Spleen (tissue), 11 donors: ENCODE measurements around the gene GUCA2A. TPM values are rescaled to one million over a fixed set of nuclear protein-coding genes. Genes with fewer than 3 reads are reported as not detected.
"Not testable (repeated sequence)": the region's sequence is repeated elsewhere in the genome, so short reads cannot be mapped to it uniquely, and the experiment has no call there.

Experiments used
- DNase-seq: peaks from one replicate; pipeline ENCODE4 v3.0.0-alpha.2; 2020
- H3K27ac ChIP-seq, 8 donors: fragments of 200-600 bp; sonication (generic) in 7 of 8; 1 replicate in 4 of 8; 2 replicates in 4 of 8; pipeline versions ENCODE4 v1.5.0 to v1.8.0; 2016 to 2021; ENCODE audit warnings: inconsistent platforms in 4 of 8, mild to moderate bottlenecking in 4 of 8, moderate library complexity in 1 of 8
- H3K27me3 ChIP-seq, 7 donors: fragments of 200-600 bp; sonication (generic) in 6 of 7; replicated peaks in 1 of 7; 1 replicate in 4 of 7; 2 replicates in 3 of 7; pipeline versions ENCODE4 v1.5.0 to v1.8.0; 2016 to 2021; ENCODE audit warnings: inconsistent platforms in 3 of 7, mild to moderate bottlenecking in 1 of 7
- H3K36me3 ChIP-seq, 6 donors: fragments of 200-600 bp; sonication (generic) in 5 of 6; 1 replicate in 4 of 6; 2 replicates in 2 of 6; pipeline versions ENCODE4 v1.5.0 to v1.8.0; 2016 to 2021; ENCODE audit warnings: inconsistent platforms in 2 of 6
- H3K4me1 ChIP-seq, 6 donors: fragments of 200-600 bp; sonication (generic) in 5 of 6; 1 replicate in 3 of 6; 2 replicates in 3 of 6; pipeline versions ENCODE4 v1.5.0 to v1.8.0; 2016 to 2021; ENCODE audit warnings: inconsistent platforms in 3 of 6
- H3K4me3 ChIP-seq, 8 donors: fragments of 200-600 bp; sonication (generic) in 7 of 8; 1 replicate in 4 of 8; 2 replicates in 4 of 8; pipeline versions ENCODE4 v1.5.0 to v1.8.0; 2016 to 2021; ENCODE audit warnings: inconsistent platforms in 4 of 8, mild to moderate bottlenecking in 4 of 8, moderate library complexity in 2 of 8
- H3K9me3 ChIP-seq, 8 donors: fragments of 200-600 bp; sonication (generic) in 7 of 8; 1 replicate in 4 of 8; 2 replicates in 4 of 8; pipeline versions ENCODE4 v1.5.0 to v1.8.0; 2016 to 2021; ENCODE audit warnings: inconsistent platforms in 4 of 8
- POLR2A ChIP-seq, 3 donors: fragments of 450-650 bp; IDR thresholded peaks; one replicate each; pipeline ENCODE4 v1.5.1; 2017; ENCODE audit warnings: antibody characterized with exemption in 3 of 3, mild to moderate bottlenecking in 1 of 3
- POLR2AphosphoS5 ChIP-seq, 3 donors: sonication (generic); formaldehyde crosslinking; IDR thresholded peaks; one replicate each; pipeline ENCODE4 v1.5.1; 2017; ENCODE audit warnings: antibody characterized with exemption in 3 of 3
- WGBS, 5 donors: extraction: QIAGEN DNeasy Blood & Tissue Kit in 3 of 5; methylation state at CpG; one replicate each; pipeline versions ENCODE4 v1.1.5 to v1.1.7; 2013 to 2018; 5-methylcytosine and 5-hydroxymethylcytosine counted together
- intact Hi-C: fragments of 100-400 bp; cut with DNase I; formaldehyde crosslinking; loops from one replicate; pipeline ENCODE4 v1.15.0; 2023; ENCODE audit warnings: low total_unique reads
- polyA plus RNA-seq, 3 donors: library from polyadenylated mRNA; stranded (reverse); fragments of 200-250 nt; gene quantifications; one replicate each; pipeline ENCODE4 v1.2.1, GENCODE V29; 2013
- total RNA-seq, 7 donors: library from RNA; depleted of rRNA in 3 of 7; stranded (reverse); fragments of >200 nt in 3 of 7; fragmentation: NEBNext Ultra II Directional in 4 of 7; extraction: Animal tissue kit (Norgen Biotek cat#: 25700) in 4 of 7; gene quantifications; one replicate each; pipeline versions ENCODE4 v1.1.0 to v1.2.1, GENCODE V29; 2016 to 2021
- TF ChIP-seq, protein P1 (sequence below), 11 experiments: fragments of 200-600 bp in 7 of 11; fragments of 450-650 bp in 4 of 11; sonication (generic) in 4 of 11; IDR thresholded peaks in 8 of 11; conservative IDR thresholded peaks in 3 of 11; 1 replicate in 7 of 11; 2 replicates in 4 of 11; pipeline versions ENCODE4 v1.4.0 to v1.8.0; 2016 to 2021; ENCODE audit warnings: antibody characterized with exemption in 11 of 11, inconsistent platforms in 4 of 11, mild to moderate bottlenecking in 1 of 11
- donor health status: healthy with polysubstance abuse.
- donor health status: DM: no; HTN: no; CAD: no; lungs with moderate emphysema.
- donor health status: DM: no; HTN: no; CAD: no.
- donor health status: Bipolar disorder and iron deficiency.
- donor health status: healthy.
- donor health status: DM: no; HTN: no; CAD: no.
- donor health status: DM: yes; HTN: yes; CAD: no.

Gene GUCA2A
- total and polyA plus RNA-seq, 10 donors = not detected

DNA sequence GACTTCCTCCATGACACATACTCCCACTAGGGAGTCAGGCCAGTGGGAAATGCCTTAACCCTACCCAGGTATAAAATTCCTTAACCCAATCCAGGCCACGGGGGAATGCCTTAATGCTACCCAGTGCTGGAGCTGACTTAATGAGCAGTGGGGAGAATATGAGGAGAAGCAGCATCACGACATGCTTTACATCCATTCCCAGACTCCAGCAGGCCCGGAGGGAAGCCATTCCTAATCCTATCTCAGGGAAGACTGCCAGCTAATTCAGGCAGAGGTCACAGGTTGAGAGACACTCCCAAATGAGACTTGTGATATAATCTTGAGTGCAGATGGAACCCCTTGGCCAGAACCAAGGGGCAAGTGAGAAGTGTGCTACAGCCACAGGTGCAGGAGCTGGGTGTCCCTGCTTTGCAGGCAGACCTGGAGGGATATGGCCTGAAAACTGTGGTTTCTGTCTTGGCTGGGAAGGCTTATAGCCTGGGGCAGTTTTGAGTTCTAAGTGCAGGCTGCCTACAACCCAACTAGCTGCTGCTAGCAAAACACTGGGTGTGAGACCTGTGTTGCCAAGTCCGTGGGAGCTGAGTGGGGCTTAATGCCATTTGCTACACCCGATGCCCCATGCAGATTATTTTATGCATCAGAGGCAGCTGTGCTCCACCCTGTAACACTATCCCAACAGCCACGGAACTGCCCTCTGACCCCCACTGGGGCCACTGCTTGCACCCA, 45.1 kb upstream of the GUCA2A start:
- Histone ChIP-seq H3K27me3 (no peaks in the 10 kb centered on the region), H3K36me3 (peaks cover 0 to 54% (median 3%) of the 10 kb centered on the region in 6 donors)
- 85 to 97% (median 92%) methylated on average over 6 of the region's 6 CpGs for WGBS, 5 donors

DNA sequence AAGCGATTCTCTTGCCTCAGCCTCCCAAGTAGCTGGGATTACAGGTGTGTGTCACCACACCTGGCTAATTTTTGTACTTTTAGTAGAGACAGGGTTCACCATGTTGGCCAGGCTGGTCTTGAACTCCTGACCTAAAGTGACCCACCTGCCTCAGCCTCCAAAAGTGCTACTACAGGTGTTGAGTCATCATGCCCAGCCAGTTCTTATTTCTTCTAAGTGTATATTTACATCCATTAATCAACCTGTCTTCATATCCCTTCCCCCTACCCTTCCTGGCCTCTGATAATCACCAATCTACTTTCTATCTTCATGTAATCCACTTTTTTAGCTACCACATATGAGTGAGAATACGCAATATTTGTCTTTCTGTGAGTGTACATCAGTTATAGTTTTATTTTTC, 42.4 kb upstream of the GUCA2A start:
- Histone ChIP-seq H3K36me3 (peaks cover 0 to 67% (median 11%) of the 10 kb centered on the region in 6 donors), H3K4me1 (peaks cover 0 to 22% (median 0%) of the 10 kb centered on the region in 6 donors), H3K9me3 (peaks cover 0 to 21% (median 16%) of the 10 kb centered on the region in 8 donors)
- H3K4me3 ChIP-seq, DNase-seq, H3K27ac ChIP-seq, H3K27me3 ChIP-seq, intact Hi-C loops: not testable (repeated sequence)
- 96 to 100% (median 99%) methylated on average over 2 of the region's 2 CpGs for WGBS, 5 donors

More for the DNA sequence above, 45.1 kb upstream of the GUCA2A start:
- no peak for DNase-seq
- no peak for TF ChIP-seq POLR2A (IDR thresholded peaks at IDR 0.05)
- TF ChIP-seq, protein P1, sequence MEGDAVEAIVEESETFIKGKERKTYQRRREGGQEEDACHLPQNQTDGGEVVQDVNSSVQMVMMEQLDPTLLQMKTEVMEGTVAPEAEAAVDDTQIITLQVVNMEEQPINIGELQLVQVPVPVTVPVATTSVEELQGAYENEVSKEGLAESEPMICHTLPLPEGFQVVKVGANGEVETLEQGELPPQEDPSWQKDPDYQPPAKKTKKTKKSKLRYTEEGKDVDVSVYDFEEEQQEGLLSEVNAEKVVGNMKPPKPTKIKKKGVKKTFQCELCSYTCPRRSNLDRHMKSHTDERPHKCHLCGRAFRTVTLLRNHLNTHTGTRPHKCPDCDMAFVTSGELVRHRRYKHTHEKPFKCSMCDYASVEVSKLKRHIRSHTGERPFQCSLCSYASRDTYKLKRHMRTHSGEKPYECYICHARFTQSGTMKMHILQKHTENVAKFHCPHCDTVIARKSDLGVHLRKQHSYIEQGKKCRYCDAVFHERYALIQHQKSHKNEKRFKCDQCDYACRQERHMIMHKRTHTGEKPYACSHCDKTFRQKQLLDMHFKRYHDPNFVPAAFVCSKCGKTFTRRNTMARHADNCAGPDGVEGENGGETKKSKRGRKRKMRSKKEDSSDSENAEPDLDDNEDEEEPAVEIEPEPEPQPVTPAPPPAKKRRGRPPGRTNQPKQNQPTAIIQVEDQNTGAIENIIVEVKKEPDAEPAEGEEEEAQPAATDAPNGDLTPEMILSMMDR (IDR thresholded peaks at IDR 0.05 in 8 of 11, conservative IDR thresholded peaks at IDR 0.05 in 3 of 11) = no peak
- H3K9me3 ChIP-seq = peaks cover 0 to 31% (median 21%) of the 10 kb centered on the region in 8 donors
- H3K4me1 ChIP-seq = peaks cover 0 to 25% (median 0%) of the 10 kb centered on the region in 6 donors
- no peak overlapping the region for H3K27ac ChIP-seq
- H3K4me3 ChIP-seq = no peak overlapping the region
- intact Hi-C loops = no loop called here

DNA sequence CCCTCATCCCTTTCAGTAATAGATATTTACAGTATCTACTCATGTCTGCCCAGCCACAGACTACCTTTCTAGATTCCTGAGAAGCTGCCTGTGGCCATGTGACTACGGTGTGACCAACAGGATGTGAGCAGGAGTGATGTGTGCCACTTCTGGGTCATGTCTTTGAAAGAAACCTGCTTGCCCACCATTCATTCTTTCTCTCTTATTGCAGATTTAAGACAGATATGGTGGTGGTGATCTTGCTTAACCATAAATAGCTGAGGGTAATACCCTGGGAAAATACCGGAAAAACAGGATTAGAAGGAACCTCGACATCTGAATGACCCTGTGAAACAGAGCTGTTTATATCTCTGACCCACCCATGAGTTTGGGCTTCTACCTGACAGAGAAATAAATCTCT, 41.6 kb upstream of the GUCA2A start:
- Histone ChIP-seq H3K36me3 (peaks cover 0 to 66% (median 11%) of the 10 kb centered on the region in 6 donors), H3K9me3 (peaks cover 0 to 25% (median 21%) of the 10 kb centered on the region in 8 donors), H3K4me1 (peaks cover 0 to 17% (median 0%) of the 10 kb centered on the region in 6 donors), H3K4me3 (no peak overlapping the region), H3K27ac (no peak overlapping the region), H3K27me3 (no peaks in the 10 kb centered on the region)
- intact Hi-C loops = no loop called here
- whole genome bisulfite sequencing, 5 donors = 87 to 93% (median 89%) methylated on average over 3 of the region's 3 CpGs
- DNase-seq = no peak
- no peak for TF ChIP-seq POLR2A (IDR thresholded peaks at IDR 0.05)
- TF ChIP-seq POLR2AphosphoS5 (IDR thresholded peaks at IDR 0.05) = no peak
- TF ChIP-seq, protein P1 (IDR thresholded peaks at IDR 0.05 in 8 of 11, conservative IDR thresholded peaks at IDR 0.05 in 3 of 11) = no peak

DNA sequence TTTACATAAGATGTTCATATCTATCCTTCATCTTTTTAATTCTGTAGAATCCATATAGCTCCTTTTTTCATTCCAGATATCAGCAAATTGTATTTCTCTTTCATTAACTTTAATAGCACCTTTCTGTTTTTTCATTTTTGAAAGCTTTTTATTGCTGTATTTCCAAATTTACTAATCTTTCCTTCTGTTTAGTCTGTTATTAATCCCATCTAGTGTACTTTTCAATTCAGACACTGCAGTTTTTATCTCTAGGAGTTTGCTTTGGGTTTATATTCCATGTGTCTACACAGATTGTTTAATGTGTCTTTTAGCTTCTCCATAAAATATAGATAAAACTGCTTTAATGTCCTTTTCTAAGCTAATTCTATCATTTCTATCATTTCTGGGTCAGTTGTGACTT, 37.4 kb upstream of the GUCA2A start:
- Histone ChIP-seq H3K36me3 (peaks cover 4 to 85% (median 23%) of the 10 kb centered on the region in 6 donors), H3K27ac (no peak overlapping the region), H3K4me3 (no peak overlapping the region), H3K9me3 (peaks cover 0 to 26% (median 21%) of the 10 kb centered on the region in 8 donors), H3K27me3 (no peaks in the 10 kb centered on the region), H3K4me1 (no peaks in the 10 kb centered on the region)
- TF ChIP-seq, protein P1 (IDR thresholded peaks at IDR 0.05 in 8 of 11, conservative IDR thresholded peaks at IDR 0.05 in 3 of 11) = no peak
- no peak for TF ChIP-seq POLR2A (IDR thresholded peaks at IDR 0.05)
- TF ChIP-seq POLR2AphosphoS5 (IDR thresholded peaks at IDR 0.05) = no peak
- intact Hi-C loops = no loop called here
- no peak for DNase-seq
